CD14-positive monocyte (primary cell): ENCODE measurements around the gene SHROOM3. TPM values are rescaled to one million over a fixed set of nuclear protein-coding genes. Genes with fewer than 3 reads are reported as not detected.

Experiments
- DNase-seq, 3 donors: peaks; one replicate each; pipeline ENCODE4 v3.0.0-alpha.2; 2011 to 2022
- H2AFZ ChIP-seq: 2 replicates; pipeline ENCODE4 v1.6.0; 2012; ENCODE audit warnings: mild to moderate bottlenecking, low read depth, low read length, inconsistent platforms; ENCODE audit not compliant: insufficient read depth, poor library complexity, severe bottlenecking
- H3K27ac ChIP-seq, 2 donors: 1 replicate in 1 of 2; 2 replicates in 1 of 2; pipeline ENCODE4 v1.5.1; 2012 to 2013; ENCODE audit warnings: low read length in 2 of 2, control low read depth in 1 of 2, inconsistent platforms in 1 of 2, low read depth in 1 of 2, mild to moderate bottlenecking in 1 of 2
- H3K27me3 ChIP-seq, 2 donors: one replicate each; pipeline versions ENCODE4 v1.6.0 to v1.6.1; 2011 to 2013; ENCODE audit warnings: low read length in 2 of 2; ENCODE audit not compliant: control insufficient read depth in 2 of 2, insufficient read depth in 2 of 2
- H3K36me3 ChIP-seq, 2 donors: replicated peaks in 1 of 2; 1 replicate in 1 of 2; 2 replicates in 1 of 2; pipeline versions ENCODE4 v1.5.1 to v1.6.1; 2012 to 2013; ENCODE audit warnings: low read length in 2 of 2, control low read depth in 1 of 2, inconsistent platforms in 1 of 2, mild to moderate bottlenecking in 1 of 2; ENCODE audit not compliant: insufficient read depth in 2 of 2, control insufficient read depth in 1 of 2
- H3K4me1 ChIP-seq, 2 donors: 1 replicate in 1 of 2; 2 replicates in 1 of 2; pipeline versions ENCODE4 v1.5.1 to v1.6.1; 2012 to 2013; ENCODE audit warnings: low read length in 2 of 2, control low read depth in 1 of 2, inconsistent platforms in 1 of 2, mild to moderate bottlenecking in 1 of 2, moderate library complexity in 1 of 2; ENCODE audit not compliant: insufficient read depth in 2 of 2, control insufficient read depth in 1 of 2
- H3K4me2 ChIP-seq: replicated peaks from 2 replicates; pipeline ENCODE3; 2012; ENCODE audit warnings: low read length, moderate library complexity, mild to moderate bottlenecking; ENCODE audit not compliant: poor library complexity, severe bottlenecking; ENCODE audit errors: extremely low read depth
- H3K4me3 ChIP-seq, 3 experiments: fragments of 200-600 bp in 1 of 3; sonication (generic) in 1 of 3; replicated peaks in 1 of 3; 1 replicate in 2 of 3; 2 replicates in 1 of 3; pipeline ENCODE4 v1.5.1; 2011 to 2013; ENCODE audit warnings: low read length in 3 of 3, mild to moderate bottlenecking in 3 of 3, control low read depth in 2 of 3, low read depth in 2 of 3, inconsistent platforms in 1 of 3, moderate library complexity in 1 of 3
- H3K79me2 ChIP-seq: 2 replicates; pipeline ENCODE4 v1.6.0; 2012; ENCODE audit warnings: mild to moderate bottlenecking, control low read depth, inconsistent platforms, low read length, moderate library complexity; ENCODE audit not compliant: insufficient read depth
- H3K9ac ChIP-seq: 2 replicates; pipeline ENCODE4 v1.6.0; 2017; ENCODE audit warnings: low read length, mild to moderate bottlenecking; ENCODE audit not compliant: insufficient read depth, poor library complexity, severe bottlenecking
- H3K9me3 ChIP-seq, 2 donors: replicated peaks in 1 of 2; 1 replicate in 1 of 2; 2 replicates in 1 of 2; pipeline versions ENCODE4 v1.5.1 to v1.6.1; 2012 to 2013; ENCODE audit warnings: low read length in 2 of 2, control low read depth in 1 of 2; ENCODE audit not compliant: control insufficient read depth in 1 of 2, insufficient read depth in 1 of 2
- H4K20me1 ChIP-seq: 2 replicates; pipeline ENCODE4 v1.6.0; 2012; ENCODE audit warnings: mild to moderate bottlenecking, low read length, control low read depth, moderate library complexity; ENCODE audit not compliant: insufficient read depth
- H3K27ac Mint-ChIP-seq, 7 donors: one replicate each; pipeline ENCODE4 v1.8.0; 2020; ENCODE audit warnings: mild to moderate bottlenecking in 7 of 7, mixed read lengths in 7 of 7, moderate library complexity in 6 of 7, inconsistent platforms in 2 of 7
- H3K27me3 Mint-ChIP-seq, 3 donors: one replicate each; pipeline ENCODE4 v1.8.0; 2021 to 2022; ENCODE audit warnings: low read depth in 3 of 3, mild to moderate bottlenecking in 3 of 3, mixed read lengths in 3 of 3, moderate library complexity in 3 of 3, inconsistent platforms in 1 of 3
- H3K36me3 Mint-ChIP-seq, 2 donors: one replicate each; pipeline ENCODE4 v1.8.0; 2020; ENCODE audit warnings: mixed read lengths in 2 of 2, inconsistent platforms in 1 of 2, mild to moderate bottlenecking in 1 of 2
- H3K4me1 Mint-ChIP-seq: one replicate; pipeline ENCODE4 v1.8.0; 2020; ENCODE audit warnings: mild to moderate bottlenecking, mixed read lengths
- H3K4me3 Mint-ChIP-seq, 2 donors: one replicate each; pipeline ENCODE4 v1.8.0; 2020; ENCODE audit warnings: mild to moderate bottlenecking in 2 of 2, mixed read lengths in 2 of 2, moderate library complexity in 1 of 2
- H3K9me3 Mint-ChIP-seq, 7 donors: one replicate each; pipeline ENCODE4 v1.8.0; 2020 to 2022; ENCODE audit warnings: mixed read lengths in 7 of 7, mild to moderate bottlenecking in 6 of 7, moderate library complexity in 6 of 7, inconsistent platforms in 2 of 7
- CTCF ChIP-seq: fragments of 200-600 bp; IDR thresholded peaks from one replicate; pipeline ENCODE4 v1.8.0; 2022; ENCODE audit warnings: antibody characterized with exemption, mild to moderate bottlenecking
- WGBS: methylation state at CpG from one replicate; pipeline ENCODE4 v1.1.5; 2013; ENCODE audit warnings: missing lambda C conversion rate; ENCODE audit not compliant: insufficient coverage; 5-methylcytosine and 5-hydroxymethylcytosine counted together
- intact Hi-C, 2 donors: fragments of 100-400 bp; cut with micrococcal nuclease; formaldehyde crosslinking; loops; one replicate each; pipeline versions ENCODE4 v1.15.0 to v1.15.1; 2023
- polyA plus RNA-seq, 3 donors: library from polyadenylated mRNA; depleted of rRNA in 1 of 3; unstranded in 2 of 3; stranded (reverse) in 1 of 3; fragments of 300-500 nt in 2 of 3; fragments of >200 nt in 1 of 3; fragmentation: Illumina TruSeq in 2 of 3; gene quantifications; 1 replicate in 2 of 3; 2 replicates in 1 of 3; pipeline ENCODE4 v1.2.3, GENCODE V29; 2012 to 2021

SHROOM3 gene
- polyA plus RNA-seq, 3 donors, result not detected

GRCh38 chr4:76570141-76570973 is 135.3 kb downstream of the SHROOM3 start:
- H3K4me2 ChIP-seq, result no peak overlapping the region

GRCh38 chr4:76571274-76571673 is 136.2 kb downstream of the SHROOM3 start:
- no peak overlapping the region for H3K4me2 ChIP-seq
- H3K36me3 Mint-ChIP-seq, result no peaks in the 10 kb centered on the region
- intact Hi-C loops, result no loop called here

More at GRCh38 chr4:76570141-76570973, 135.3 kb downstream of the SHROOM3 start:
- intact Hi-C loops, result no loop called here
- no peaks in the 10 kb centered on the region for H3K79me2 ChIP-seq
- H3K36me3 Mint-ChIP-seq, result no peaks in the 10 kb centered on the region
- H3K27me3 Mint-ChIP-seq, result peaks cover 0 to 4% (median 2%) of the 10 kb centered on the region in 3 donors
- no peak overlapping the region for H3K4me3 ChIP-seq
- no peaks in the 10 kb centered on the region for H3K4me1 Mint-ChIP-seq
- no peak overlapping the region for H2AFZ ChIP-seq
- H3K9me3 ChIP-seq, result no peaks in the 10 kb centered on the region
- H3K27me3 ChIP-seq, result no peaks in the 10 kb centered on the region
- H4K20me1 ChIP-seq, result no peaks in the 10 kb centered on the region
- no peak for TF ChIP-seq CTCF
- no peaks in the 10 kb centered on the region for H3K4me1 ChIP-seq
- WGBS, result 99% methylated on average over 10 of the region's 10 CpGs
- no peak overlapping the region for H3K27ac ChIP-seq
- no peak overlapping the region for H3K4me3 Mint-ChIP-seq
- no peak overlapping the region for H3K27ac Mint-ChIP-seq
- no peaks in the 10 kb centered on the region for H3K36me3 ChIP-seq
- no peak overlapping the region for H3K9ac ChIP-seq
- H3K9me3 Mint-ChIP-seq, result peaks cover 0 to 1% (median 0%) of the 10 kb centered on the region in 7 donors
- no peak for DNase-seq

More at GRCh38 chr4:76571274-76571673, 136.2 kb downstream of the SHROOM3 start:
- DNase-seq, result no peak
- H3K4me3 Mint-ChIP-seq, result no peak overlapping the region
- Histone ChIP-seq H3K27me3 (no peaks in the 10 kb centered on the region), H3K79me2 (no peaks in the 10 kb centered on the region), H3K9ac (no peak overlapping the region), H3K4me3 (no peak overlapping the region), H4K20me1 (no peaks in the 10 kb centered on the region), H3K27ac (no peak overlapping the region), H3K4me1 (no peaks in the 10 kb centered on the region), H3K36me3 (no peaks in the 10 kb centered on the region), H2AFZ (no peak overlapping the region), H3K9me3 (no peaks in the 10 kb centered on the region)
- WGBS, result no CpG with 5 or more reads among the region's 3 CpGs
- H3K4me1 Mint-ChIP-seq, result no peaks in the 10 kb centered on the region
- H3K27ac Mint-ChIP-seq, result no peak overlapping the region
- TF ChIP-seq CTCF, result no peak
- H3K27me3 Mint-ChIP-seq, result peaks cover under 1 to 4% (median 2%) of the 10 kb centered on the region in 3 donors
- peaks cover 0 to 1% (median 0%) of the 10 kb centered on the region in 7 donors for H3K9me3 Mint-ChIP-seq
